GM12892 (cell line): ENCODE data around the gene SMARCB1.

Experiments
- POLR2A ChIP-seq: IDR thresholded peaks from 2 replicates; pipeline ENCODE4 v1.6.1; 2011; ENCODE audit warnings: low read depth, low read length, control low read depth
- POLR2AphosphoS5 ChIP-seq: IDR thresholded peaks from 2 replicates; pipeline ENCODE4 v1.6.1; 2011; ENCODE audit warnings: low read depth, low read length, control low read depth
- TAF1 ChIP-seq: IDR thresholded peaks from 2 replicates; pipeline ENCODE4 v1.6.1; 2011; ENCODE audit warnings: low read depth, mild to moderate bottlenecking, control low read depth, low read length, borderline replicate concordance

- TF ChIP-seq POLR2AphosphoS5 (no peak), POLR2A (no peak), TAF1 (no peak)
Measured at GRCh38 chr22:23752090-23752691, 34.6 kb upstream of the SMARCB1 start.
